HL-60/S4 (cell line): ENCODE measurements around the gene CLDN15.

Source experiments
- in situ Hi-C: fragments of 300-500 bp; cut with MboI; formaldehyde crosslinking; loops from 2 replicates; pipeline ENCODE4 v1.14.3; 2022; ENCODE audit warnings: low sequenced_read_pairs

Gene CLDN15

GRCh38 chr7:101245147-101245668 lies 7.6 kb upstream of the CLDN15 start:
- in situ Hi-C loops: no loop called here

DNA sequence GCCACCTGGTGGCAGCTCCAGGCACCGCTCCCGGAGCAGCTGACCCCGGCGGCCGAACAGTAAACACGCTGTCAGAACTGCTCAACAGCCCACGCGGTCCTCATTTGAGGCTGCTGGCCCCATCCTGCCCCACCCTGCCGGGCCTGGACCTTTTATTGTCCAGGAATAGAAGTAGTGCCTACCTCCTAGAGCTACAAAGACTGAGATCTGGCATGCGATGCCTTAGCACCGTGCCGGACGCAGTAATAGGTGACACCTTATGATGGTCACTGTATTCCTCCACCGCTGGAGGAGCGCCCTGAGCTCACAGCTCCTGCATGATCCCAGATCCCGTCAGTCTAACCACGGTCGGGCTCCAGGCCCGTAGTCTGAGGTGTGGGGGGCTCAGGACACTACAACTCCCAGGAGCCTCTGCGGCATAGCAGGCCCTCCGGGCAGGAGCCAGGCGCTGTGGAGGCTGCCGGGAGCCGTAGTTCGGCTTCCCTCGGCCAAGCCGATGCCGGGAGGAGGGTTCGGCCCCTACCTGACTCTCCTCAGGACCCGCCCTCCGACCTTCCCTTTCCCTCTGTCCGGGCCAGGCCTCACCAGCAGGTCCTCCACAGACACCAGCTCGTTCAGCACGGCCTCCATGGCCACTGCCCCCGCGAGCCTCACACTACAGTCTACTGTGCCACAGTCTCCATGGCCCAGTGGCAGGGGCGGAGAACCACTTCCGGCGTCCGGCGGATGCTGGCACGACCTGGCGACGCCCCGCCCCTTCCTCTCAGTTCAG lies 7.0 kb upstream of the CLDN15 start, which contains the start of gene FIS1:
TSS of gene FIS1 (minus strand) at position 707 of the 772 bp plus-strand sequence. CDS start at position 630, 77 bp downstream.
- in situ Hi-C loops: no loop called here

DNA sequence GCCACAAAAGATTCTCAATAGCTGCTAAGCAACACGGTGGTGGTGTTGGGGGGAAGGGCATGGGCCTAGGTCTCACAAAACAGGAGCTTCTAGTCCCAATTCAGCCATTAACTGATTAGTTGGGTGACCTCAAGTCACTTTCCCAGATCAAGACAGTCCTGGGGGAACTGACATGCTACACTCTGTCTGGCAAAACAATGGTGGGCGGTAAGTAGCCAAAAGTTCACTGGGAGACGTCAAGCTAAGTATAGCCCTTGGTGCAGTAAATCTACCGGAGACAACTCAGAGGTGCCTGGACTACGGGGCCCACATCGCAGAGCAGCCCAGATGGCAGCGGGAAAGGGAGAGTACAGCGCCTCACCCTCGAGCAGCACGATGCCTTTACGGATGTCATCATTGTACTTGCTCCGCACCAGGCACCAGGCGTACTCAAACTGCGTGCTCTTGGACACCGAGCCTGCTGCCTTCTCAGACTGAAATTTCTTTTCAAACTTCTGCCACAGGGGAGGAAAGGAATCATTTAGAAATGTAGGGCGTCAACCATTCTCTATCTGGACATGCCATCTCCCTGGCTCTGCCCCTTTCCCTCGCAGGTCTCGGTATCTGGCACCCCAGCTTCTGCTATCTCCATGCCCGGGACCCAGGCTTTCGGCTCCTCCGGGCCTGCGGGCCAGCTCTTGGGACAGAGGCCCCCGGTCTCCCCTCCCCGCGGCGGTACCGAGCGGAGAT lies 6.2 kb upstream of the CLDN15 start:
- in situ Hi-C loops: no loop called here

GRCh38 chr7:101241443-101242349 lies 4.1 kb upstream of the CLDN15 start:
- in situ Hi-C loops: no loop called here

DNA sequence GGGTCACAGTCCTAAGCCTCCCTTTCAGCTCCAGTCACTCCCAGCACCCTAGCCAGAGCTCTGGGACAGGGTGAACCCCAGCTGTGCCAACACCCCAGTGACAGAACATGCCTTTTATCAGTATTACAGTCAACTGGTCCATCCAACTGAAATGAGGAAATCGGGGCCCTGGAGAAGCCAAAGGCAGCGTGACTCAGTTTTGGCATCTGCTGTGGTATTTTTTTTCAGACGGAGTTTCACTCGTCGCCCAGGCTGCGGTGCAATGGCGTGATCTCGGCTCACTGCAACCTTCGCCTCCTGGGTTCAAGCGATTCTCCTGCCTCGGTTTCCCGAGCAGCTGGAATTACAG lies 3.4 kb upstream of the CLDN15 start:
- in situ Hi-C loops: no loop called here

DNA sequence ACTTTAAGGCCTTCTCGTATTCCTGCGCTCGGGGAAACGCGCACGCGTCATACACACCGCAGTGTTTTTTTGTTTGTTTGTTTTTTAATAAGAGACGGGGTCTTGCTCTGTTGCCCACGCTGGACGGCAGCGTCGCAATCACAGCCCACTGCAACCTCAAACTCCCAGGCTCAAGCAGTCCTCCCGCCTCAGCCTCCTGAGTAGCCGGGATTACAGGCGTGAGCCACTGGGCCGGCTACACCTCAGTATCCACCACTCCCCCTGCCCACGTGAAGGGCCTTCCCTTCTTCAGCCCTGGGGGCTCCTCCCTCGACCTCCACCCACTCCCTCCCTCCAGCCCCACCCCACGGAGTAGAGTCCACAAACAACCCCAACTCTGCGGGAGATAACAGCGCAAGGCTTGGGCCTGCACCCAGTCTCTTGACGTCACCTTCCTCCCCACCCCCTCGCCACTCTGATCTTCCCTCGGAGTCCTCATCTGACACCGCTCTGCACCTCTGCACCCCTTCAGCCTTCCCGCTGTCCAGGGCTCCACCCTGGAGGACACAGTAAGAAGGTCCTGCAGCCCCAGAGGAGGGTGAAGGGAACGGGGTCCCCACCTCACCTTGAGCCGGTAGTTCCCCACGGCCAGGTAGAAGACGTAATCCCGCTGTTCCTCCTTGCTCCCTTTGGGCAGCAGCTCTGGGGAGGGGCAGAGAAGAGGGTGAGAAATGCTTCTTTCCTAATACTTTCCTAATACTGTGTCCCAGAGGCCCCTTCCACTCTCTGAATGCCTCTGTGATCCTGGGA lies 2.8 kb upstream of the CLDN15 start:
- in situ Hi-C loops: no loop called here

- in situ Hi-C loops: no loop called here
Measured at GRCh38 chr7:101239951-101240220, 2.3 kb upstream of the CLDN15 start.

DNA sequence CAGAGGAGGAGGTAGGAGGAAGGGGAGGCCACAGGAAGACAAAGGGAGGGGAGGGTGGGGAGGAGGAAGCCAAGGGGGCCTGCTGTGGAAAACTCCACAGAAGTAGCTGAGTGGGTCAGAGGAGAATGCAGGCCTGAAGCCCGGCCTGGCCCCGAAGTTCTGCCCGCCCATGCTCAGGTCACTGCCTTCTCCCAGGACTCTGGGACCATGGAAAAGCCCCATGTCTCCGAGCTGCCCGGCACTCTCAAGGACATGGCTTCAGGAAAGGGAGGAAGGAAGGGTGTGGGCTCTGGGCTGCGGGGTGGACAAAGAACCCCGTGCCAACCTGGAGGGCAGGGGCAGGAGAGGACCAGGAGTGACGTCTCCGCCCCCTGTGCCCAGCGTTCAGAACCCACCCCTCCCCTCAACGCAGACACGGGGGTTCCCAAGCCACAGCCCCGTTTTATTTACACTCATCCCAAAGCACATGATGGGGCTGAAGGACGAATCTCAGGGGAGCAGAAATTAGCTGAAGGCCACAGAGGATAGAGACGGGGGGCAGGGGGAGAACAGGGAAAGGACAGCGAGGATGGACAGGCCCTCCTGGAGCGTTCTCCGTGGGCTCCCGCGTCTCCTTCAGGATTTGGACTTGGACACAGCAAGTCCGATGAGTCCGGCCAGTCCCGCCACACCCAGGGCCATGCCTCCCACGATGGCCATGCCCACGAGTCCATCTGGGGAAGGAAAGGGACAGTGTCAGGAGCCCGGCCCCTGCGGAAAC lies 1.8 kb upstream of the CLDN15 start:
- in situ Hi-C loops: no loop called here

- in situ Hi-C loops: no loop called here
Measured at GRCh38 chr7:101238226-101239182, 902 bp upstream of the CLDN15 start.

- in situ Hi-C loops: no loop called here
Measured at GRCh38 chr7:101236292-101236835, 1.2 kb downstream of the CLDN15 start.

GRCh38 chr7:101235522-101235921 lies 2.1 kb downstream of the CLDN15 start:
- in situ Hi-C loops: no loop called here

GRCh38 chr7:101235050-101235449 lies 2.6 kb downstream of the CLDN15 start:
- in situ Hi-C loops: no loop called here

DNA sequence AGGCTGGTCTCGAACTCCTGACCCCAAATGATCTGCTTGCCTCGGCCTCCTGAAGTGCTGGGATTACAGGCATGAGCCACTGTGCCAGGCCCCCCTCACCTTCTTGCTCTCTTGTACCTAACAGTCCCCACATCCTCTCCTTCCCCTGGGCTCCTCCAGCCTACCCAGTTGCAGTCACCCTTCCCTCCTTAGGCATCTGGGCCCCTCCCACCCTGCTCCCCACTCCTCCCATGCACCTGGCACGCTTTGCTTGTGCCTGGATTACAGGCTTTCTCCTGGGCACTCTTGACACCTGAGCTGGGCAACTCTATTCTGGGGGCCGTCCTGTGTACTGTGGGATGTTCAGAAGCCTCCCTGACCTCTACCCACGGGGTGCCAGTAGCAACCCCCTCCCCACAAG lies 3.0 kb downstream of the CLDN15 start:
- in situ Hi-C loops: no loop called here

DNA sequence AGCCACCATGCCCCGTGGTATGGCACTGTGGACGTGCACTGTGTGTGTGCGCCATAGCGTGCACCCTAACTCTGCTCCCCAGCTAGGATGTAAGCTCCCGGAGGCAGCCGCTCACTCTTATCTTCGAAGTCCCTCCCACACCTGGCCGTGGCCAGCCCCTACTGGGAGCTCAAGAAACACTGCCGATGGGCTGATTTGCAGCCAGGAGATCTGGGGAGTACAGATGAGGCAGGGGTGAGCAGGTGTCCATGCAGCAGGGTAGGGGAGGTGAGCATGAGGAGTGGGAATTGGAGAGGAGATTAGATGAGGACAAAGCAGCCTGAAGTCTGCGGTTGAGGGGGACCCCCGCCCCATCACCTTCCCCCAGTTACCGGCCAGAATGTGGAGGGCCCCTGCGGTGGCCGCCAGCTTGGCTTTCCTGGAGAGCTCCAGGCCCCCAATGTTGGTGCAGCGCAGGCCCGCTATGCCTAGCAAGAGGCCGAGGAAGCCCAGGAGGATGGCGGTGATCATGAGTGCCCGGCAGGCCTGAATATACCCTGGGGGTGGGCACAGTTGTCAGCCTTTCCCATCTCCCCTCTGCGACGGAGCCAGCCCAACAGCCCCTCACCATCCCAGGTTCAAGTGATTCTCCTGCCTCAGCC lies 3.6 kb downstream of the CLDN15 start:
- in situ Hi-C loops: no loop called here

DNA sequence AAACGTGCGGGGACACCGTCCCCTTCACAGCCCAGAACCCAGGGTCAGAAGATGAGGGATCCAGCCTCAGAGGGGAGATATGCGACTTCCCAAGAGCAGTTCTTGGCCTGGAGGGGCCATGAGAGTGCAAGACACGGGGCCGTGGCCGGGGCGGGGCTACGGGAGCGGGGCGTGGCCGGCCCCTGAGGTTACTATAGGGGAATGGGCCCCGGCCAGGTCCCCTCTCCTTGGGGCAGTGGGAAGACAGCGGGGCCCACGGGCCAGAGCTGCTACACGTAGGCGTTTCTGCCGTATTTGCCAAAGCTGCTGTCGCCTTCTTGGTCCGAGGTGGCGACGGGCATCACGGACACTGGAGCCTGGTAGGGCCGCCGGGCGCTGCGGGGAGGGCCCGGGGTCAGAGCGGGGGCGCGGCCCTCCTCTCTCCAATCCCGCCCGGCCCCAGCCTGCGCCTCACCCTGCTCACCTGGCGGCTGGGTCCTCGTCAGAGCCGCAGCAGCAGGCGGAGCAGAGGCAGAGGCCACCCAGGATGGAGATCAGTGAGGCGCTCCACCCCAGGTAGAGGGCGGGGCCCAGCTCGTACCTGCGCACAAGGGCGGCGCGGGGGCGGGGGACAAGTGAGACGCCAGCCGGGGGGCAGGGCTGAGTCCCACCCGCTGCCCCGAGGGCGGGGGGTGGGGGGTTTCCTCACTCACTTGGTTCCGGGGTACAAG lies 5.3 kb downstream of the CLDN15 start:
- in situ Hi-C loops: no loop called here

- in situ Hi-C loops: no loop called here
Measured at GRCh38 chr7:101231644-101232043, 6.0 kb downstream of the CLDN15 start.

DNA sequence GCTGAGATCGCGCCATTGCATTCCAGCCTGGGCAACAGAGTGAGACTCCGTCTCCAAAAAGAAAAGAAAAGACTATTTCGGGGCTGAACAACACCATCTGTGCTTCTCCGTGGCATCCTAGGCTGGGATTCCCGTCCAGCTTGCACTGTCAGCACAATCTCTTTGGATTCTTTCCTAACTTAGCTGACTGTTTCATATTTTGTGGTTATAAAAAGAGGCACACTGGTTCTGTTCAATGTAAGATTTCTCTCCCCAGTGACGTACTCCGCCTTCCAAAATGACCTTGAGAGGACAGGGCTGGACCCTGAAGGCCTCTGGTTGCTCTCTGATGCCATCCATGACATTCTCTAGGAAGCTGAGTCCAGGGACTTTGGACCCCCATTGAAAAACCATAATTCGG lies 10.9 kb downstream of the CLDN15 start:
- in situ Hi-C loops: no loop called here
